Activated T-cell treated with anti-CD3 and anti-CD28 coated beads for 4 hours (primary cell): Measurements from ENCODE around the gene FMNL2.

Experiments
- DNase-seq: peaks from one replicate; pipeline ENCODE4 v3.0.0-alpha.2; 2020

FMNL2 gene

DNA sequence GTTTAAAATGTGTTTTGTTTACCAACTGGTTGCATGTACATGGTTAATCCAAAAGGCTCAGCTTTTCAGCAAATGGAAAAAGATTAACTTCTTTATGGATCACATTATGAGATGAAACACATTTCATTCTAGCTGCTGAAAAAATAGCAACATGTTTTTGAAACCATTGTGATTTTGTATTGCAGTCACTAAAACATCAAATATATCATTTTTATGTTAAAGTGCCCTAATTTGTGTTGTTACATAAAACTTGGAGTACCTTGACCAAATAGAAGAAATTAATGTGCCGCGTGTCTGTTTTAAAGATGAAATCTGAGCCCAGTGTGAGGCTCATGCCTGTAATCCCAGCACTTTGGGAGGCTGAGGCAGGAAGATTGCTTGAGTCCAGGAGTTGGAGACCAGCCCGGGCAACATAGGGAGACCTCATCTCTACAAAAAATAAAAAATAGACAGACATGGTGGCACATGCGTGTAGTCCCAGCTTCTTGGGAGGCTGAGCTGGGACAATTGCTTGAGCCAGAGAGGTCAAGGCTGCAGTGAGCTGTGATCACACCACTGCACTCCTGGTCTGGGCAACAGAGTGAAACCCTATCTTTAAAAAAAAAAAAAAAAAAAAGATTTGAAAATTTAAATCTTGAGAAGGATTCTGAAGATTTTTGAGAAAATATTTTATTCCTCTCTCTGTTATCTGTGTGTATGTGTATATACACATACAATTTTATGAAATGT, 96.6 kb downstream of the FMNL2 start:
- no peak for DNase-seq

DNA sequence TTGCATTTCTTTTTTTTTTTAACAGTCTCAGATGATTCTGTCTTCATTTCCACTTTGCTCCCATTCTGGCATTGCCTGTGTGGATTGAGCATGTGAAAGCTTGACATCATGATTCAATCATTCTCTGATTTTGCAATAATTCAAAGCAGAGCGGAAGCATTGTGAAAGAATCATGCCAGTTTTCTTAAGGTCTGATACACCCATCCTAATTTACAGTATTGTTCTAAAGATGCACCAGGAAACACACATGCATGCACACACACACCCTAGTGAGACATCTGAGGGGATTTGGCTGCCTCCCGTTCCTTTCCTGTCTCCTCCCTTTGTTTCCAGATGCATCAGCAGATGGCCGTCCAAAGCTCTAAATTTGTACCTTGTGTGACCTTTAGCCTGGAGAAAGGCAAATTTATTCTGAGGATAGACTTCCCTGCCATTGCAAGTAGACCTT, 97.3 kb downstream of the FMNL2 start:
- no peak for DNase-seq

DNA sequence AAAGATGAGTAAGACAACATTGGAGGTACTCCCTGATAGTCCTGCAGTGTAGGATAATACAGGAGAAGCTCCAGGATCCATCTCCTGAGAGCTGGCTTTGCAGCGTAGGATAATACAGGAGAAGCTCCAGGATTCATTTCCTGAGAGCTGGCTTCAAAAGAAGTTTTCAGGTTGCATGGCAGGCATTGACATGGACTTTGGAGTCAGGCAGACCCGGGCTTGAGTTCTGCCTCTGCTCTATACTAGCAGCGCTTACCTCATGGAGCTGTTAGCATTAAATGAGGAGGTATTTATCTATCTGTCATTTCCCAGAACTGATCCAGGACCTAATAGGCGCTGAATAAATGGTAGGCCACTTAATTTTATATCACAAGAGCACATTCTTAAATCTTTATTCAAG, 97.8 kb downstream of the FMNL2 start:
- no peak for DNase-seq

DNA sequence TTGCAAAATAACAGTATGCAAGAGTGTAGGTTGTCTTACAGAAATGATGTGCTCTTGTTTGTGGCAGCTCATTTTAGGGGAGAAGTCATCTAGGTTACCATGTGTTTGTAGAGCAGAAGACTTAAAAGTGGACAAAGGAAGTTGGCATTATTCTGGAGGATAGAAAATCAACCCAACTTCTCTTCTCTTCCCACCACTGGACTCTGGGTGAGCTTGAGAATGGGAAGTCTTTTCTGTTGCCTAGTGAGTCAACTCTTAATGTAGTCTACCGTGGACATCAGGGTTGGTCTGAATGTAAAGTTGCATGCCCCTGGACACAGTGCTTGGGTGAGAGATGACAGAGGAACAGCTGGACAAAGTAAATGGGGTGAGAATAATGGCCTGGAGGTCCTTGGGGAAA, 98.3 kb downstream of the FMNL2 start:
- DNase-seq, result no peak

DNA sequence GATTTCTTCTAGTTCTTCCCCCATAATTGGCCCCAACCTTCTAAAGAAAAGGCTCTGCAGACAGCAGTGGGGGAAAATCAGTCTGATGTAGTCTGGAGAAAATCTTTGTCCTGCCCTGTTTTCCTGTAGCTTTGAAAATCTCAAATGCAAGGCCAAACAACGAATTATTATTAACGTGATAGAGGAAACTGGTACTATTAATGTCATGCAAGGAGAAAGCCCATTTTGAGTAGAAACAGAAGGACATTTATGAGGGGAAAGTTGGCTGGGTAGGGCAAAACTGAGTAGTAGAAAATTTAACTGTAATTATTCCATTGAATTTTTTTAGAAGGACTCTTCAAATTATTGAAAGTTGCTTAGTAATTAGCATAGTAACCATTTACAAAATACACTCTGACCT, 98.8 kb downstream of the FMNL2 start:
- no peak for DNase-seq

DNA sequence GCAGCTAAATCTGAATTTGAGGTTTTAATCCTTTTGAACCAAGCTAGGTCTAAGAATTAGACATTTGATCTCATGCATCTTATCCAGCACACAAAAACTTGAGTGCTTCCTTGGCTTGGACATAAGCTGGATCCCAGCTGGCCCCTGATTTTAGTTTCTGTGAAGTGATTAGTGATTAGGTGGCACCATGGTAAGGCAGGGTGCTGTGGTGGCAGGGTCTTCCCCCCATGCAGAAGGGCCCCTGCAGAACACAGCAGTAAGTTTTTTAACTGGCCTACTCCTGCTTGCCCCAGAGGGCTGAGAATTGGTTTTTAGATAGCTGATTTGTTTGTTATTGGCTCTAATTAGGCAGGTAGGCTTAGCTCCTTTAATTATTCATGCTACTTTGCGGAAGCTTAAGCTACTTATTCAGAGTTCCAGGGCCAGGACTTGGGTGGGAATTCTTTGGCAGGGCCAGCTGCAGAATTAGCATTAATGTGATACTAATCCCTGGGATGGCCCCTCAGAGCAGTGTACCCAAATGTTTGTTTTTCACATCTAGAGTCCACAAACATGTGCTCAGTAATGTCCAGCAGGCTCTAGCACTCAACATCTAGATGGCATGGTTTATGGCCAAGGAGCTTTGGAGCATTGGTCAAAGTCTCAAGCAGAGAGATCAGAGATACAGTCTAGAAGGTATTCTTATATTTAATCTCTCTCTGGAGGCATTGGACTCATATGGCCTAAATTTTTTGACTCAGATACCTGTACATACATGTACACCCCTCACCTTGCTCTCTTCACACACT, 99.6 kb downstream of the FMNL2 start:
- no peak for DNase-seq

DNA sequence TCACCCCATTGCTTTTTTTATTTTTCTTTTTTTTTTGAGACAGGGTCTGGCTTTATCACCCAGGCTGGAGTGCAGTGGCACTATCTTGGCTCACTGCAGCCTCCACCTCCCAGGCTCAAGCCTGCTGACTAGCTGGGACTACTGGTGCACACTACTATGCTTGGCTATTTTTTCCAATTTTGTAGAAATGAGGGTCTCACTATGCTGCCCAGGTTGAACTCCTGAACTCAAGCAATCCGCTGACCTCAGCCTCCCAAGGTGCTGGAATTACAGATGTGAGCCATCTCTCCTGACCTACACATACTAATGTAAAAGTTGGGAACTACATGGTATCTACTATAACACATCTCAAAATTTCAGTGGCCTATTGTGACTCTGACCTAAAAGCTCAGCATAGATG, 101.2 kb downstream of the FMNL2 start:
- no peak for DNase-seq

DNA sequence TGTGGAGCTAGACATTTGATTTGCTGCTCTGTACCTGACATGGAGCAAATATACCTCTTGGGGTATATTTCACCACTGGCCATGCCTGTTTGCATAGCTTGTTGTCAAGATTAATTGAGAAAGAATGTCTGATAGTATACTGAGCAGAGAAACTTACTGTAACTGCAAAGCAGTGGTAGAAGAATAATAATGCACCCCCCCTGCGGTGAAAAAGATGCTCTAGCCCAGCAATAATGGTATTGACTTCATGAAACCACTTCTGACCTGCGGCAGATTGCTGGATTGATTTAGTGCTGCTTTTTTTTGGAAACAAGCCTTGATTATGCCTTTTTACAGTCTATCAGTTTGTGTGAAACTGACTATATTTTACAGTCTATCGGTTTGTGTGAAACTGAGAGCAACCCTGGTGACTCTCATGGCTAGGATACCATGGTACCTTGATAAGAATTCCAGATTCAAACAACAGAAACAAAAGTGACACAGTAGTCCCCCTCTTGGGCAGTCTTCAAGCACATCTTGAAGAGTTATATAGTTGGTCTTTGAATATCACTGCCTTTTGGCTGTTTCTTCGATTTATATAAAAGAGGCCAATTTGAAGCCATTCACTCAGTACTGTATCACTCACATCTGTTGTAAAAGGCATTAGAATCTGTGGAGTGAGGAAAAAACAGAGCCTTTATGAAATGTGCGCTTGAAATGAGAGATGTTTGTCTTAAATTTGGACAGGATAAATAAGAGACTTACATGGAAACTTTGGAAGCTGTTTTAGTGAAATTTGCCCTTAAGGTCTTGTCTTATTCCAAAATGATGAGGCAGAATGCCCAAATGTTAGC, 102.5 kb downstream of the FMNL2 start:
- no peak for DNase-seq

DNA sequence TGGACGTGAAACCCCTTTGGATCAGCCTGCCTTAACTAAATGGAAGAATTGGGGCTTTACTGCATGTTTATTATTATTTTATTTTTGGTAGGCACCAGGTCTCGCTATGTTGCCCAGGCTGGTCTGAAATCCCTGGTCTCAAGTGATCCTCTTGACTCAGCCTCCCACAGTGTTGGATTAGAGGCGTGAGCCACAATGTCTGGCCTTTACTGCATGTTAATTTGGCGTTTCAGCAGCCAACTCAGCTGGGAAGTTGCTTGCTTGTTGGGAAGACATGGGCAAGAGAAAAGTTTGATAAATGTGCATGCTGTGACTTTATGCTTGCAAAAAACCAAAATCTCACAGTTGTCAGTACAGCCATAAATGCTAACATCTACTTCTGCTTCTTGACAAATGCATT, 105.1 kb downstream of the FMNL2 start:
- no peak for DNase-seq

DNA sequence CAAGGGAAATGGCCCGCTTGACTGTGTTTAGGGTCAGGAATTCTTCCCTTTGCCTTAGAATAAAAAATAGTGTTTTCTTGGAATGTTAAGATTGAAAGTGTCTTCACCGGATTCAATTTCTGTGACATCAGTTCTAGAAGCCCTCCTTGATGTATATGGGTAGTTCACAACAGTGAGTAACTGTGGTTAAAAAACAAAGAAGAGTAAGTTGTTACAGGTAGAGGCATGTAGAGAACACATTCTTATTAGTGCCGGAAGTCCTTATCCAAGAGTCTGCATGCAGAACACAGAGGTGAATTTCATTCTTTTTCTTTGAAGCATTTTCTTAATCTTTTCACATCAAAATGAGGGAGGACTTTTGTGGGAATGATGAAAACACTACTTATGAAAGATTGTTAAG, 105.5 kb downstream of the FMNL2 start:
- no peak for DNase-seq

DNA sequence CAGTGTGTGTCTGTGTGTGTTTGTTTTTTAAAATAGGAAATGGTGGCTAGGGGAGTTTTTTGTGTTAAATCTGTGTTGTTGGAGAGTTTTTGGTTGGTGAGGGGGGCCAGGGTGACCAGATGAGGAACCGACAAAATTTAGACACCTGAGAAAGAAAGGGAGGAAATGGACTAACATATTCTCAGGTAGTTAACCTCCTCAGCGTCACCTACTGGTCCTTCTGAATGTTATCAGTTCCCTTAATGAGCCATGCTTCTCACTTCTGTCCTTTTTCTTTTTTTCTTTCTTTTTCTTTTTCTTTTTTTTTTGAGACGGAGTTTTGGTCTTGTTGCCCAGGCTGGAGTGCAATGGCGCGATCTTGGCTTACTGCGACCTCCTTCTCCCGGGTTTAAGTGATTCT, 107.0 kb downstream of the FMNL2 start:
- DNase-seq, result no peak

DNA sequence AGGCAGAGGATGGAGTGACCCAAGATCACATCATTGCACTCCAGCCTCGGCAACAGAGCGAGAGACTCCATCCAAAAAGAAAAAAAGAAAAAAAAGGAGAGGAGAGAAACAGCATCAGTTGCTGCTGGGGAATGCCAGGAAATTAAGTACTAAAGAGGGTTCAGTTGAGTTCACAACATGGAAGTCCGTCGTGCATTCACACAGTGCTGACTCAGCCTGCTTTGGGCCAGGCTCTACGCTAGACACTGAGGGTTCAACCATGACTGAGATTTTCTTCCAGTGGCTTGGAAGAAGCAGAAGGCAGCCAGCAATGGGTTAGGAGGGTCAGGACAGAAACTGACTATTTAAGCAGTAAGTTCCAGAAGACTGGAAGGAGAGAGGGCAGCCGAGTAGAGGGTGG, 108.8 kb downstream of the FMNL2 start:
- DNase-seq, result no peak

DNA sequence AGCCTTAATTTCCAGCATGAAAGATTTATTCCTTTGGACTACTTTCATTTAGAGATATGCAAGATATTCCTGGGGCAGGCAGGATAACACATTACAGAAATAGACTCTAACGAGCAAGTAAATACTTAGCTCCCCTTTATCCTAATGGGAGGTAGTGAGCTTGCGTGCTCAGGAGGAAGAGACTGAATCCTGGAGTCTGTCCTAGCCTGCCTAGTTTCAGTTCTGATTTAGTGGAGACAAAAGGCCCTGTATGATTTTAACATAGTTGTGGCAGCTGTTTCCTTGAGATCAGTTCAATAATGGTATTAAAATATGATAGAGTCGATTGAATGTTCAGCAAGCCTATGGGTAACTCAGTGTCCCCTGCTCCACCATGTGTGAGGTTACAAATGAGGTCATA, 109.5 kb downstream of the FMNL2 start:
- no peak for DNase-seq

DNA sequence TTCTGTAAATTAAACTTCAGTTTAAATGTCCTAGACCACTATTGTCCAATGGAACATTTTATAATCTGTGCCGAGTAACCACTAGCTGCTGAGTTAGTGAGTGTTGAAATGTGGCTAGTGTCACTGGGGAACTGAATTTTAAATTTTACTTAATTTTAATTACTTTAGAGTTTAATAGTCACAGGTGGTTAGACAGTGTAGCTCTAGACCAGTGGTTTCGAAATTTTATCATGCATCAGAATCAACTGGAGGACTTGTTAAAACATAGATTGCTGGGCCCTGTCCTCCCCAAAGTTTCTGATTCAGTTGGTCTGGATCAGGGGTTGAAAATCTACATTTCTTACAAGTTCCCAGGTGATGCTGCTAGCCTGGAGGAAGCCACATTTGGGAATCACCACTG, 110.4 kb downstream of the FMNL2 start:
- no peak for DNase-seq

DNA sequence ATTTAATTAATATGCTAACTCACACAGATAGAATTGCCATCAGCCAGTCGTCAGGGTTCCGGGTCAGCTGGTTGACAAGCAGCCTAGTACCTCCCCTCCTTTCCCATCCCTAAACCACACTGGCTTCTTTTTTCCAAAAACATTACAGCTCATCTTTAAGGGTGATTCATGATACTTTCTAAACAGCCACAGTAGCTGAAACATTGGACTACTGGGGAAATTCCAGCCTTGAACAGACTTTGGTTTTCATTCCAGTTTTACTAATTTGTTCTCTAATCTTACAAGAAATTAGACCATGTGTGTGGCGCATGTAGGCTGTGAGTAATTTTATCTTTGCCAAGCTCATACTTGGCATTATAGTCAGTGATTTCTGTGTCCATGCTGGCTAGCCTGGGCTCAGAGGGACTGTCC, 110.8 kb downstream of the FMNL2 start:
- DNase-seq, result no peak

DNA sequence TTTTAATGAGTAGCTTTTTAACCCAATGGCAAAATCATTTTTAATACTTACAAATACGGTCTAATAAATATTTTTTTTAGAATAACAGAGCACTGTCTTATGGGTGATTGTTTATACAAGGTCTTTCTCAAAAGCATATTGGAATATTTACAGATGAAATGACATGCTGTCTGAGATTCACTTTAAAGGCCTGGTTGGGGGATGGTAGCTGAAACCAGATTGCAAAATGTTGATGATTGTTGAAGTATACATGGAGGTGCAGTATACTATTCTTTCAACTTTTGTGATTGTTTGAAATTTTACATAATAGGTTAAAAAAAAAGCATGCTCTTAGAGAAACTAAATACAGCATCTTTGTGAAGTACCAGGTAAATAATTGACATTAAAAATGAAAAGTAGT, 111.2 kb downstream of the FMNL2 start:
- DNase-seq, result no peak

DNA sequence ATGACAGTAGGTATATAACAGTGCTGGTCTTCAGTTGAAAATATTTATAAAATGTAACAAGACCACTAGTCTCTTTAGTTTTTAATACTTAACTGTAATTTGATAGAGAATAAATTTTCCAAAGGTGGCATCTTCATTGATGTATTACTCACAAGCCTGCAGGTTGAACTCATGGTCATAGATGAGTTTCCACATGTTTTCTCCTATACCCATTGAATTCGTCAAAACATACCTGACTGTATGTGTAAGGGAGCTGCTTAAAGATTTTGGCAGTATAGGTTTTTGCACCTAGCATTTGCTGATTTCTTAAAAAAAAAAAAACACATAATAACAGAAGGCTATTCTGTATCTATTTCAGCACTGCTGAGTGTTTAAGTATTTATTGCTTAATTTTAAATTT, 112.9 kb downstream of the FMNL2 start:
- DNase-seq, result no peak

DNA sequence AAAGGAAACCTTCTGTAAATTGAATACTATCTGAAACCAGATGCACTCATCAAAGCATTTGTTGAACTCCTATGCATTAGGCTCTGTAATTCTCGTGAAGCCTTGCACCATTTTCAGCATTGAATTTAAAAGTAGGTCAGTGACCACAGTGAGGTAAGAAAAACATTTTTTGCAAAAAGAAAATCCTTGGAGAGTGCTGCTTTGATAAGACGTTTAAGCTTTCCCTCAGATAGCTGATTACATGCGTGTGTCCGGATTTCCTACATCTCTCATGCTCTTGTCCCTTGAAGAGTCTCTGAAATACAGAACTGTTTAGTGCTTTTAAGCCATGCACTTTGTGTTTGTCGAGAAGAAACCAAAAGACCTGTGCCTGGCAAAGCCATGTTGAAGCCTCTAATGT, 113.6 kb downstream of the FMNL2 start:
- no peak for DNase-seq

DNA sequence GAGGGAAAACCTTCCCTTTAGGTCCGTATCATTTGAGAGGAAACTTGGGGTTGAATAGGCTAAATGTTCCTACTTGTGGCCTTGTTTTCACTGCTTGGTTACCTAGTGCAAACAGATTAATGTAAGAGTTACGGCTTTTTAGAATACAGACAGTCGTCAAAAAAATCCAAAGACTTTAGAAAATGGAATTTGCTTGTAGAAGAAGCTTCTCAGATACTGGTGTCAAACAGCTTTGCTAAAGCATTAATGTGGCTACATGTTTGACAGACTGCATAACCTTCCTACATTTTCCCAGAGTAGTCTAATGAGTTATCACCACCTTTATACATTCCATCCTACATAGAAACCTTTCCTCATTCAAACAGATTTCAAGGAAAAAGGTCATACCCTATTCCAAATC, 114.6 kb downstream of the FMNL2 start:
- no peak for DNase-seq

DNA sequence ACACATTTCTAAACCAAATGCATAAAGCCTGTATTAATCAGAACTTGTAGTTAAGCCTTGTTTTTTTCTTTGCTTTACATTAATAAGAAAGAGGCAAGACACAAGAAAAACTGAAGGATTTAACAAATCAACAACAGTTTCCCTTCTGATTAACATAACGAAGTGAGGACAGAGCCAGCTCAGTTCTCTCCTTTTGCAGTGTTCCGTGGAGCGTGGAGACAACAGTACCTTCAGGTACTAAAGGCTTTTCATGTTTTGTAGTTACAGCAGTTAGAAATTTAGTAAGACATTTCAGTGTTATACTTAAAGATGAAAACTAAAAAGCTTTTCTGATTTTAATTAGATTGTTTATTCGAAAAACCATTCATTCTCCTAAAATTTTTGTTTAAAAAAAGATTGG, 115.2 kb downstream of the FMNL2 start:
- DNase-seq, result no peak

DNA sequence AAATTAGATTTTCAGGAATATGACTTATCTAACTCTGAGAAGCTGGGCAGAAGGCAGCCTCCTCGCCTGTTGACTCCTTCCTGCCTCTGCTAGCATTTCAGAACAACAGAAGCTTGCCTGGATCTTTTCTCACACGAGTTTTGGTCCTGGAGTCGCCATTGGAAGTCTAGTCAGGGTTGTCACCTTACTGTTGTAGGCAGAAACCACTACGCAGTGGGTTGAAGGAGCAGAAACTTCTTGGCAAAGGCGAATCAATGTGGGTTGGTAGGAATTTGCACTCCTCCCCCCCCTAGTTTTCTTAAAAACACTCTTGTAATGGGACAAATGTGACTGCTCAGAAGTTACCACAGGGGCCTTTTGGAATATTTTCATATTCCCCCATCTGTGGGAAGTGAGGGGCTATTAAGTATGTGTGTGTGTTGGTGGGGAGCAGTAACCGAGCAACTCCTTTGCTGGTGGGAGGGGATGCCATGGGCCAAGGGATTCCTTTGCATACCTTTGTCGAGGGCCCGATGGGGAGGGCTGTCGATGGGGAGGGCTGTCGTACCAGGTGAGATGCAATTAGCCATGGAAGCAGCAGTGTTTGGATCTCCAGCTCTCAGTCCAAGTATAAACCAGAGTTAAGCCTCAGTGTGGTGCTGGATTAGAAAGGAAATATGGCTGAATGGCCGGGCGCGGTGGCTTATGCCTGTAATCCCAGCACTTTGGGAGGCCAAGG, 117.4 kb downstream of the FMNL2 start:
- no peak for DNase-seq

DNA sequence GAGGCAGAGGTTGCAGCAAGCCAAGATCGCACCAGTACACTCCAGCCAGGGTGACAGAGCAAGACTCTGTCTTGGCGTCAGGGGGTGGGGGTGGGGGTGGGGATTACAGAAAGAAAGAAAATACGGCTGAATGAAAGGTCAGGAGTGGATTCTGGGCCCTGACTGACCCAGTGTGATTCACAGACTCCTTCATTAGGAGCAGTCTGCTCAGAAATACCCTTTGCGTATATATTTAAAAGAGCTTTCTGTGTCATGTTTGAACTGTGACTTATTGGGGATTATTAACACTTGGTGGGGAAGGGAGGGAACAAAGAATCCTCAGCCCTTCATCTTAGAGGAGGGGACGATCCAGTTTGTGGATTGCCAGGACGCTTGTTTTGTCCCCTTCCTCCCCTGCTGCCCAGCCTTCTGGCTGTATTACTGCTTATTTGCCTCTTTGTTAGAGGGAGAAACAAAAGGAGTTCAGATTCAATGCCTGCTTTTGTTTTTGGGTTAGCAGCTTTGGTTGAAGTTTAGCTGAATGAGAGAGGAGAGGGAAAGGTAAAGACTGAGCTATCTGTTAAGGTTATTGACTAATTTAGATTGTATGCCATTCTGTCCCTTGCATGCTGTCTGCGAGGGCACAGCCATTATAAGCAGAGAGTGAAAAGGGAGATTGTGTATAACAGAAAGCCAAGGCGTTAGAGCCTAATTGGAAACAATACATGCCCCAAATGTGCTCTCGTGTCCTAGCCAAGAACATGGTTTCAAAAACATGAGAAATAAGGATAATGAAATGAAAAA, 118.3 kb downstream of the FMNL2 start:
- no peak for DNase-seq
